GM10847 (cell line): ENCODE data around the gene SLC25A47.

Experiments used
- POLR2A ChIP-seq: IDR thresholded peaks from 2 replicates; pipeline ENCODE4 v1.6.1; 2011; ENCODE audit not compliant: insufficient read length; ENCODE audit errors: extremely low read depth

Gene SLC25A47

DNA sequence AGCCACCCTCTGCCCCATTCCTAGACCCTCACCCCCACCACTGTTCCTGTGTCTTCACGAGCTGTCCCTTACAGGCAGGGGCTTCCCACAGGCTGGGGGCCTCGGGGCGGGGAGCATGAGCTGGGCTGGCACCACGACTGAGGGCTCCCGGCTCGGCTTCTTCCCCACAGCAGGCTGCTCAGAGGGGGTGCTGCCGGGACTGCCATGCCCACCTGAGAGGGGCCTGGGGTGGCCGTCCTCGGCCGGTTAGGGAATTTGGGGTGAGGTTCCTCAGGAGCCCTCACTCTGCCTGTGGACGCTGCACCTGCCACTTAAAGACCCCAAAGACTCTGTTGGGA lies 6.8 kb downstream of the SLC25A47 start:
- TF ChIP-seq POLR2A, result no peak

DNA sequence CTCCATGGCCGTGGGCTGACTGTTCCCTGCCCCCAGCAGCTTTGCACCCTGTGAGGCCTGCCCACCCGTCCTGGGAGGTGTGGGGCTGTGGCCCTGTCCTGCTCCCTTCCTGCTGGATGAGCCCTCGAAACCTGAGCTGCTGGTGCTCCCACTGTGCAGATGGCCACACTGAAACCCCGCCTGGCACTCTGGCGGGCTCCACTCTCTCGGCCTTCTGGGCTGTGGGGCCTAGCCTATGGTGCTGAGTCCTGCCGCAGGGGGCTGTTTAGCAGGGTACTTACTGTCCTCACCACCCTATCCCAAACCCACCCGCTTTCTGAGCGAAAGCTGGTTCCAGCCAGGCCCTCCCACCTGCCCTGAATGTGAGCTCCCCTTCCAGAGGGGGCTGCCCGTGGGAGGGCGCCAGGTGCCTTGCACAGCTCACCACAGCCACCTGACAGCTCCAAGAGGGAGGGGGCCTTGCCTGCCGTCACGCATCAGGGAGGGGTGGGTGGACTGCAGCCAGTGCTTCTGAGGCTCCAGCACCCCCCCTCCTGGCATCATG lies 7.3 kb downstream of the SLC25A47 start:
- TF ChIP-seq POLR2A, result no peak

DNA sequence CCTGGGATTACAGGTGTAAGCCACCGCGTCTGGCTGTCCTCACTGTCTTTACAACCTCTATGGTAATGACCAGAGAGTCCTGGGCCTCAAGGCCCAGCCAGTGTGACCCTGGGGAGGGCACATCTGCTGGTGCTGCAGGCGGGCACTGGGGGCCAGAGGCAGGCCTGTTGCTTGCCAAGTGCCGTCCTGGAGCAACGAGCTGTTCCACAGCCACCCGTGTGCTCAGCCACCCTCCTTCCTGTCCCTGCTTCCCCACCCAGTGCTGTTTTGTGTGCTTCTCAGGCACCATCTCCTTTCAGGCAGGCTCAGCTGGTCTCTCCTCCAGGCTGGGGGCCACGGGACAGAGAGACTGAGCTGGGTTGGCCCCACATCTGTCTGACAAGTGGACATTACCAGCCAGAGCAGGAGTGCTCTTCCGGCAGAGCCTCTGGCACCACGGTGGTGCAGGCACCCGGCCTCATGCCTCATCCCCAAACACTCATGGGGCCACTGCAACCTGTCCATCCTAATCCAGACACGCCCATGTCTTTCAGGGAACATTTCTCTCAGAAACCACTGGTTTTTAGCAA lies 9.0 kb downstream of the SLC25A47 start:
- no peak for TF ChIP-seq POLR2A

DNA sequence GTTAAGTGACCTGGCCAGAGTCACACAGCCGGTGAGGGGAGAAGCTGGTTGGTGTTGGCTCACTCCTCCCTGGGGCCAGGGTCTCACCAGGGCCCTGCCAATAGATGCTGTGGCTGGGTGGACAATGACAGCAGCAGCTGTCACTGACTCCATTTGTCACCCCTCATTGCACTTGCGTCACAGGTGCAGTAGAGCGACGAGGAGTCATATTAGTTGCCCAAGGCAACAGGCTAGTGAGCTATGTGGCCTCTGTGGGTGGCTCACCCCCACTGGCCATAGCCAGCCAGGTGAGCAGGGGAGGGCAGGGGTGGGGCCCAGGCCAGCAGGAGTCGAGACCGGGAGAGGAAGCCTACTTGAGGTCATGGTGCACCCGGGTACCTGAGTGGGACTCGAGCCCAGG lies 9.7 kb downstream of the SLC25A47 start:
- no peak for TF ChIP-seq POLR2A

DNA sequence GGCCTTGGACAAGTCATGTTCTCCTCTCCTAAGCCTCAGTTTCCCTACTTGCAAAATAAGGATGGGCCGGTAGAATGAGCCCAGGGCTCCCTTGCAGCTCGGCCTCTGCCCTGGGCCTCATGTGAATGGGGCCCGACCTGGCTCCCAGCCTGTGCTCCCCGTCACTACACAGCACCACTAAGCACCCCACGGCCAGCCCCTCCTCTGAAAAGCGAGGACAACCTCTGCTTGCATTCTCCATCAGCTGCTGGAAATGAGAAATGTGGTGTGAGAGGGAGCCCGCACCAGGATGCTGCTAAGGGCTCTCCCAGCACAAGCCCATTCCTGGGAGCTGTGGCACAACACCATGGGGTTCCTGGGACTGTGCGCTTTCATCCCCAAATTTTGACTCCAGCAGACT lies 10.2 kb downstream of the SLC25A47 start:
- TF ChIP-seq POLR2A, result no peak

DNA sequence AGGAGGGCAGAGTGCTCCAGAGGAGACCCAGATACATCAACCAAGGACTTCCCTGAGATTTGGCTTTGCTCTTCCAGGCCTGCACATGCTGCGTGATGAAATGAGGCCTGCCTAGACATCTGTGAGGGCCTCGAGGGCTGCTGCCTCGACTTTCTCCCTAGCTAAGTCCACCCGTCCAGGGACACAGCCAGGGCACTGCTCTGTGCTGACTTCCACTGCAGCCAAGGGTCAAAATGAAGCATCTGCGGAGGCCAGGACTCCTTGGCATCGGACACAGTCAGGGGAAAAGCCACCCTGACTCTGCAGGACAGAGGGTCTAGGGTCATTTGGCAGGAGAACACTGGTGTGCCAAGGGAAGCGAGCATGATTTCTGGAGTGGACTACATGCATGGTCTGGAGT lies 10.7 kb downstream of the SLC25A47 start:
- TF ChIP-seq POLR2A, result no peak

DNA sequence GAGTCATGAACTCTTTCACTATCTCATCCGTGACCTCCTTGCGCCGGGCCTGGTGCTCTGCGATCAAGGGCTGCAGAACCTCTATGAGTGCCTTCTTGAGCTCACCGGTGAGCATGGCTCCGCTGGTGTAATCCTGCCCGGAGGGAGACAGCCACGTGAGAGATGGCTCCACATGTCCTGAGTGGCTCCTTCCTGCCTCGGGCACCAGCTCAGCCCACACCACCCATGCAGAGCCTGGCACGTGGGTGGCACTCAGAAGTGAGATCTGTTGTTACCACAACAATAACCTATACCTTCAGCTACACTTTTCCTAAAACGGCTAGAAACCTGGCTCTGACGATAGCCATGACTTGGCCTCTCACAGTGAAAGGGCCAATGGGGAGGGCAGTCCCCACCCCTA lies 11.8 kb downstream of the SLC25A47 start:
- no peak for TF ChIP-seq POLR2A

DNA sequence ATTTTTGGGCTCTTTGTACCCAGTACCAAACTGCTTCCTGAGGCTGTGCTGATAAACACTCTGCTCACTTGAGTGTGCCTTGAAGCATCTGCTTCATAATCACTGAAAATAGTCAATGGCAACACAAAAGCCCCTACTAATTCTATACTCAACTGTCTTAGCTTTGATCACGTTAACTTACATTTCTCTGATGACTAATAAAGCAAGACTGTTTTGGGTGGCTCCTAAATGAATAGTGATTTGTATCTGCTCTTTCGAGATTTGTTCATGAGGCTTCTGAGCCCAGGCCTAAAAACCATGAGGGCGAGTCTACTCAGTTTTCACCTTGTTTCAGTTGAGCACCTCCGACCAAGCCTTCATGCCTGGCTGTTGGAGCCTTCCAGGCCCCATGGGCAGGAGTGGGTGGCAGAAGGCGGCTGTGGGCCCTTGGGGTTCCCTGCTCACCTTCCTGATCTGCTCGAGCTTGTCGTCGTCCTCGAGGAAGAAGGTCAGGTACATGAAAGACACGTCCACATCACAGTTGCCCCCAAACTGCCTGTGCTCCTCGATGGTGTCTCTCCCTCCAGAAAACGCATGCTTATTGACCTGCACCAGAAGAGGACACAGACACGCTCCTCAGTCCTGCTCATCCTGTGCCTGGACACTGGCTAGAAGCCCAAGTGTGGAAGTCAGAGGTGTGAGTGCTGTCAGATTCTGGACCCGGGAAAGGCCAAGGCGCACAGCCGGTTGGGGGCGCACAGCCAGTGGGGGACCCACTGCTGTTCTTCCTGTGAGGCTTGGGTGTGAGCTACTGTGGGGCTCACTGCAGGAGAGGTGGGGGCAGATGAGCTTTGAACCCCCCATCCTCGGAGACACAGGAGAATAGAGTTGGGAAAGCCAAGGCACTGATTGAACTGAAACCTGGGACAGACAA lies 13.7 kb downstream of the SLC25A47 start:
- no peak for TF ChIP-seq POLR2A

DNA sequence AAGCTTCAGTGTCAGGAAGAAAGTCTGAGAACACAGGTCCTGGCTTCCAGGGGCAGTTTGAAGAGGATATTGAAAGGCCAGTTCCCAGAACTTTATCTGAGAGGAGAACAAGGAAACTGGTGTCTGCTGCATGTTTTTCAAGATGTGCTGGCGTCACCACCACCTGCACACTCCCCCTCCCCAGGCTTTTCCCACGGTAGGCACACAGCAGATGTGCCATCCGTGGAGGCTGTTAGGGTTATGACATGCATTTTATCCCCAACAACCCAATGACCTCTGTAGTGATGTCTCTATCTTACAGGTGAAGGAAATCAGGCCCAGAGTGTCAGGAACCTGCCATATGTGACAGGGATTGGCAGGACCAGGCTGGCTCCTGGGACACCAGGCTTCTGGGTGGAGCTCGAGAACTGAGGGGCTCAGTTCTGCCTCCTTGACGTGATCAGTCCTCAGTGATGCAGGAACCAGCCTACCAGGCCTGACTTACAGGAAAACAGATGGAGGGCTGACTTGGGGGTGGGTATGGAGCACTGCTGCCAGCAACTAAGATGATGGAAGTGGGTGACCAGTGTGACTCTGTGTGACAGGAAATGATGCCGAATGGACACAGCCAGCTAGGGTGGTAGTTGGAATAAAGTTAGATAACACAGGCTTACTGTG lies 16.8 kb downstream of the SLC25A47 start:
- no peak for TF ChIP-seq POLR2A

DNA sequence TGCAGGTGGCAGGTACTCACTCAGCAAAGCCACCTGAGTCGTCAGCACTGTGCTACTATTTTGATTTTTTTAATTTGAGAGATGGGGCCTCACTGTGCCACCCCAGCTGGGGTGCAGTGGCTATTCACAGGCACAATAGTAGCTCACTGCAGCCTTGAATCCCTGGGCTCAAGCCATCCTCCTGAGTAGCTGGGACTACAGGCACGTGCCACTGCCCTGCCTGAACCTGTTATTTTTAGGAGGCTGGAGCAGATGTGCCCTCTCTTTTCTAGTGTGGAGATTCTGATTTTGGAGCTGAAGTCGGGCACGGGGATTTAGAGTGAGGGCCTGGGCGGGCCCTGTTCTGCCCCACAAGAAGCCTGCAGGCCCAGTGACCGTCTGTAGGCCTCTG lies 17.3 kb downstream of the SLC25A47 start:
- no peak for TF ChIP-seq POLR2A

DNA sequence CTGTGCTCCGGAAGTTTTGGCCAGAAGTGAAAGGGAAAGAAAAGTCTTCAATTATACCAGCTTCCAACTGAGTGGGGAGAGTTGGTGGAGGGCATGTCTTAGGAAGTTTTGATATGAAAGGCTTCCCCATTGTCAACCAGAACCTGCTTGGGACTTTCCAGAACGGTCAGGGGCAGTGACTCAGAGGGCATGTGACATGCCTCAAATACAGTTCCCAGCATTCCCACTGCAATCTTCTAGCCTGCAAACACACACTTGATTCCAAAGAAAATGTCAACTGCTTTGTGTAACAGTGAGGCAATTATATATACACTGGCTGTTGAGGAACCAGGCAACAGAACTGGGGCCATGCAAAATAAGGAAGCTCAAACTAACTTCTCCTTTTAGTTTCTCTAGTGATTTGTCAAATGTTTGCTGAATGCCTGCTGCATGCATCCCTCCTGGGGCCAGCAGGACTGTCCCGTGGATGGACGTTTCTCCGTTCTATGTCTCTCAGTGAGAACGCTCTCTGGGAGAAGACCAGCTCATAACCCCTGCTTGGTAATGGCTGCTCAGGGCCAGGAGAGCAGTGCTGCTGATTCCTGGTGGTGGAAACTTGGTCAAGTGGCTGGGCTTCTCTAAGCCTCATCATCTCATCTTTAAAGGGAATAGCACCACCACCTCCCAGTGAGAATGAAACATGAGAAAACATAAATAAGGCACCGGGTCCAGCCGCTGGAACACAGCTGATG lies 18.3 kb downstream of the SLC25A47 start:
- no peak for TF ChIP-seq POLR2A

DNA sequence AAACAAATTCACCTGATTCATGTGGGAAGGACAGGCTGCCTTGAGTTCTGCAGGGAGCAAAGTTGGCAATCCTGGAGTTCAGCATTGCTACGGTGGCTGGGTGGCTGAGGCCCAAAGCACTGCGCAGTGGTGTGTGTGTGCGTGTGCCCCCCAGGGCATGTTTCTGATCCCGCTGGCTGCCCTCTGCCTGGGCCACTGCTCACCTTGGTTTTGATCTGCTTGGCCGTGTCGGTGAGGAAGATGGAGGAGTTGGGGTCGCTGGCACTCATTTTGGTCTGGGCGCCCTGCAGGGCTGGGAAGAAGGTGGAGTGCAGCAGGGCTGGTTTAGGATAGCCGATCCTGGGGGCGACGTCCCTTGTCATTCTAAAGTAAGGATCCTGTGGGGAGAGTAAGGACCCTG lies 19.1 kb downstream of the SLC25A47 start:
- no peak for TF ChIP-seq POLR2A

DNA sequence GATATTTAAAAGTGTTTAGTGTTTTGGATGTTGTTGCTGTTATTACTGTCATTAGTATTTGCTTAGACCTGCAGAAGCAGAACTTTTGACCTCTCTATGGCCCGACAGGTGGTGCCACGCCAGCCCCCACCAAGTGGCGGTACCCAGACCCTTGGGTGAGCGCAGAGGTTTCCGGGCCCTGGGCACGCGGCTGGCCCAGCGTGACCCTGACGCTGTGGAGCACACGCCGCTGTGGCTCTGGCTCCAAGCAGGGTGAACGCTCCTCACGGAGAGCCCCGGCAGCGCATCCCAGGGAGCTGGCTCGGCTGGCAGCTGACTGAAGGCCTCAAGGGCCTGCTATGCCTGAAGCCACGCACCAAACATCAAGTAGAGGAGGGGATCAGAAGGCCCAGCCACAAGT lies 22.6 kb downstream of the SLC25A47 start:
- TF ChIP-seq POLR2A, result no peak

DNA sequence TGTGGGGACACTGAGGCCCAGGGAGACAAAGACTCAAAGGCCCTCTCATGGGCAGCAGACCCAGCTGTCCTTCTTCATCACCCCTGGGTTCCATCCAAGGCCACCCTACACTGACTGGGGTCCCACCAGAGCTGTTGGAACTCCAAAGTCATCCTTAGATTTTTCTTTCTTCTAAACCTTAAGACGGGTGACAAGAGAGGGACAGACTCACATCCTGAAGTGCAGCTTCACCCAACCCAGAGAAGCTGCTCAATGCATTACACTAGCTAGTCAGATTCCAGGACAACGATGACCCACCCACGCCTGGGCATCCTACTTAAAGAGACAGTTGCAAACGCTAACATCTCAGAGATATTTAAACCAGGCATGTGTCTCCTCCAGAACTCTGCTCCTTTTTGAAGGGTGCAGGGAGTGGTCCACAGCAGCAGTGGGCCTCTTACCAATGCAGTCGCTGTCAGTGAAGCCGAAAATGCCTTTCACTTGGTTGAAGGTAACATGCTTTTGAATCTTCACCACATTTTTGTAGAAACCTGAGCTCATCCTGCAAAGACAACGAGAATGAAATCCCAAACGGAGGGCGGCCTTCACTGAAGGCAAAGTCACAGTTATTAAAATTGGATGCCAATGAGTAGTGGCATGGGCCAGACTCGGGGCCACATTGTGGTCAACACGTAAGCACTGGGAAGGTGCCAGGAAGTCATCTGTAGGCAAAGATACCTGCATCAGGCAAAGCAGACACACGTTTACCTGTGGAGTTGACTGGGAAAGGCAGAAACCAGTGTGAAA lies 23.4 kb downstream of the SLC25A47 start:
- no peak for TF ChIP-seq POLR2A
